Endothelial cell of umbilical vein (primary cell): Measurements from ENCODE around the gene BMERB1. TPM values are rescaled to one million over a fixed set of nuclear protein-coding genes. Genes with fewer than 3 reads are reported as not detected.

Experiments
- BruUV-seq: library from RNA; stranded (reverse); fragments of 400-500 nt; replicated peaks from 2 replicates; lab custom pipeline; 2021; lab: Mats Ljungman, UMichigan
- CTCF ChIA-PET: fragments of 300-600, 350-600 bp; sonication (Branson Sonifier 250); formaldehyde crosslinking; loops from one replicate; lab custom pipeline; 2021; ENCODE audit warnings: antibody characterized with exemption, inconsistent platforms; lab: Charles Lee
- POLR2A ChIA-PET: fragments of 300-600, 350-600 bp; sonication (Branson Sonifier 250); formaldehyde crosslinking; loops from one replicate; lab custom pipeline; 2021; ENCODE audit warnings: antibody characterized with exemption, inconsistent platforms; lab: Charles Lee
- DNase-seq: peaks from one replicate; pipeline ENCODE4 v3.0.0-alpha.2; 2011; ENCODE audit warnings: low read depth, low spot score
- FAIRE-seq: peaks from 2 replicates; lab custom pipeline; 2011; peaks lifted over from hg19 to GRCh38; lab: Jason Lieb, UNC
- H2AFZ ChIP-seq: 2 replicates; pipeline ENCODE4 v1.6.0; 2012; ENCODE audit warnings: low read depth, low read length, control low read depth, inconsistent platforms
- H3K27ac ChIP-seq: 2 replicates; pipeline ENCODE4 v1.5.1; 2011; ENCODE audit warnings: low read depth, mild to moderate bottlenecking, control low read depth, low read length, moderate library complexity; ENCODE audit not compliant: insufficient read depth
- H3K27me3 ChIP-seq, 2 experiments: 2 replicates each; pipeline versions ENCODE4 v1.6.0 to v1.6.1; 2011; ENCODE audit warnings: low read length in 2 of 2, mixed read lengths in 1 of 2; ENCODE audit not compliant: control insufficient read depth in 2 of 2, insufficient read depth in 2 of 2
- H3K36me3 ChIP-seq, 2 experiments: 2 replicates in 1 of 2; 3 replicates in 1 of 2; pipeline ENCODE4 v1.5.1; 2011; ENCODE audit warnings: low read length in 2 of 2, mild to moderate bottlenecking in 1 of 2, moderate library complexity in 1 of 2; ENCODE audit not compliant: control insufficient read depth in 2 of 2, insufficient read depth in 2 of 2; ENCODE audit errors: extremely low read depth in 1 of 2
- H3K4me1 ChIP-seq: 3 replicates; pipeline ENCODE4 v1.5.1; 2011; ENCODE audit warnings: mild to moderate bottlenecking, low read length; ENCODE audit not compliant: control insufficient read depth, insufficient read depth; ENCODE audit errors: extremely low read depth
- H3K4me2 ChIP-seq: 2 replicates; pipeline ENCODE4 v1.6.1; 2011; ENCODE audit warnings: low read length, control low read depth, mixed read lengths; ENCODE audit not compliant: insufficient read depth
- H3K4me3 ChIP-seq, 3 experiments: fragments of 200-600 bp in 1 of 3; sonication (generic), shearing (Covaris generic) in 1 of 3; replicated peaks in 1 of 3; 2 replicates each; pipeline ENCODE4 v1.5.1; 2011 to 2016; ENCODE audit warnings: control low read depth in 3 of 3, low read length in 3 of 3, mild to moderate bottlenecking in 2 of 3, inconsistent platforms in 1 of 3, low read depth in 1 of 3, moderate library complexity in 1 of 3; ENCODE audit not compliant: insufficient read depth in 1 of 3
- H3K79me2 ChIP-seq: 2 replicates; pipeline ENCODE4 v1.6.0; 2012; ENCODE audit warnings: low read length, inconsistent platforms; ENCODE audit not compliant: control insufficient read depth, insufficient read depth
- H3K9ac ChIP-seq: replicated peaks from 2 replicates; pipeline ENCODE3; 2011; ENCODE audit warnings: low read length, control low read depth; ENCODE audit not compliant: insufficient read depth; ENCODE audit errors: extremely low read depth
- H3K9me1 ChIP-seq: replicated peaks from 3 replicates; pipeline ENCODE4 v1.6.0; 2011; ENCODE audit warnings: mild to moderate bottlenecking, low read length; ENCODE audit not compliant: control insufficient read depth, insufficient read depth; ENCODE audit errors: extremely low read depth
- H3K9me3 ChIP-seq: replicated peaks from 2 replicates; pipeline ENCODE4 v1.5.1; 2012; ENCODE audit warnings: low read length, inconsistent platforms; ENCODE audit not compliant: control insufficient read depth, insufficient read depth
- H4K20me1 ChIP-seq: replicated peaks from 2 replicates; pipeline ENCODE3; 2011; ENCODE audit warnings: mild to moderate bottlenecking, low read length; ENCODE audit not compliant: control insufficient read depth, insufficient read depth; ENCODE audit errors: extremely low read depth
- EZH2 ChIP-seq: IDR thresholded peaks from 2 replicates; pipeline ENCODE4 v1.6.1; 2012; ENCODE audit warnings: borderline replicate concordance, low read depth, mild to moderate bottlenecking, moderate library complexity, low read length, inconsistent platforms; ENCODE audit not compliant: severe bottlenecking
- FOS ChIP-seq: IDR thresholded peaks from 2 replicates; pipeline ENCODE4 v1.6.1; 2011; ENCODE audit warnings: mild to moderate bottlenecking, low read length, moderate library complexity, borderline replicate concordance; ENCODE audit not compliant: insufficient read depth
- GATA2 ChIP-seq: IDR thresholded peaks from 2 replicates; pipeline ENCODE4 v1.7.0; 2011; ENCODE audit warnings: low read depth, mild to moderate bottlenecking, moderate library complexity, mixed read lengths, low read length; ENCODE audit not compliant: insufficient read length, insufficient read depth
- JUN ChIP-seq: IDR thresholded peaks from 2 replicates; pipeline ENCODE4 v1.6.1; 2011; ENCODE audit warnings: borderline replicate concordance, low read depth; ENCODE audit not compliant: insufficient read length, insufficient read depth
- MYC ChIP-seq: IDR thresholded peaks from one replicate; pipeline ENCODE4 v1.6.1; 2011; ENCODE audit warnings: mild to moderate bottlenecking, low read depth, low read length
- POLR2A ChIP-seq: IDR thresholded peaks from 2 replicates; pipeline ENCODE4 v1.6.1; 2012; ENCODE audit warnings: low read depth, mild to moderate bottlenecking, control low read depth, low read length
- POLR2AphosphoS5 ChIP-seq: IDR thresholded peaks from 2 replicates; pipeline ENCODE4 v1.6.1; 2012; ENCODE audit warnings: low read depth, mild to moderate bottlenecking, control low read depth, low read length, moderate library complexity; ENCODE audit not compliant: insufficient read depth
- dilution Hi-C: fragments of 300-500 bp; cut with MboI; formaldehyde crosslinking; loops from one replicate; pipeline ENCODE4 v1.15.0; 2019; ENCODE audit warnings: low sequenced_read_pairs; ENCODE audit not compliant: extremely low pct_ligation_motif_present
- intact Hi-C: fragments of 100-400 bp; cut with micrococcal nuclease; formaldehyde crosslinking; loops from one replicate; pipeline ENCODE4 v1.10.0; 2022
- polyA plus RNA-seq, 4 experiments: library from polyadenylated mRNA; depleted of rRNA in 3 of 4; stranded (reverse) in 3 of 4; unstranded in 1 of 4; fragments of >200 nt; gene quantifications; 2 replicates each; pipeline versions ENCODE4 v1.2.1 to v1.2.3, GENCODE V29; 2011 to 2012; ENCODE audit warnings: missing spikeins in 1 of 4
- total RNA-seq: library from RNA; stranded (reverse); gene quantifications from 2 replicates; pipeline ENCODE4 v1.2.3, GENCODE V29; 2021
- TF ChIP-seq, protein P1 (sequence below): IDR thresholded peaks from 2 replicates; pipeline ENCODE4 v1.6.1; 2011; ENCODE audit not compliant: insufficient read depth, insufficient read length
- TF ChIP-seq, protein P2 (sequence below), 2 donors: IDR thresholded peaks; 1 replicate in 1 of 2; 2 replicates in 1 of 2; pipeline ENCODE4 v1.5.1; 2011; ENCODE audit warnings: low read length in 2 of 2, mild to moderate bottlenecking in 2 of 2, moderate library complexity in 2 of 2, control low read depth in 1 of 2, inconsistent platforms in 1 of 2, low read depth in 1 of 2; ENCODE audit not compliant: insufficient read depth in 1 of 2; ENCODE audit errors: extremely low read depth in 1 of 2

Gene BMERB1
- total and polyA plus RNA-seq, 2 donors (not counting 3 experiments of a cell fraction or from before 2014, with no cell fraction given), result 14.1 to 17.4 TPM

DNA sequence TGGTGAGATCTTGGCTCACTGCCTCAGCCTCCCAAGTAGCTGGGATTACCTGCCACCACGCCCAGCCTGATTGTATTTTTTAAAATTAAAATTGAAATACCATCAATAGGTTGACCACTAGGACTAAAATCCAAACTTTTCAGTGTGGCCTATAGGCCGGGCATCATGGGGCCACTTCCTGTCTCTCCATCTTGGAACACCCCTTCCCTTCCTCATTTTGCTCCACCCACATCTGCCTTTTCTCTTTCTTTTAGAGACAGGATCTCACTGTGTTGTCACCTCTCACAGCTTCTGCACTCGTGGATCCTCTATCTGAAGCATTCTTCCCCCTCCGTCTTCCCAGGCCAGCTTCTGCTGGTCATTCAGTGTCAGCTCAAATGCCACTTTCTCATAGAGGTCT, 57.0 kb downstream of the BMERB1 start:
- POLR2A ChIA-PET, result interaction anchor here (1.7 kb wide), 1 partner anchor 11 kb away, joined by 8 read pairs; no protein-coding TSS in a partner anchor
- Histone ChIP-seq H3K4me1 (peaks cover 18% of the 10 kb centered on the region), H3K36me3 (no peaks in the 10 kb centered on the region), H3K9me1 (no peaks in the 10 kb centered on the region), H3K4me3 (no peak overlapping the region), H3K9me3 (no peaks in the 10 kb centered on the region), H3K27me3 (no peaks in the 10 kb centered on the region), H3K4me2 (no peak overlapping the region), H3K79me2 (no peaks in the 10 kb centered on the region), H4K20me1 (no peaks in the 10 kb centered on the region), H3K27ac (no peak overlapping the region), H2AFZ (no peak overlapping the region), H3K9ac (no peak overlapping the region)
- CTCF ChIA-PET, result interaction anchor here (1.0 to 1.8 kb wide), 3 partner anchors 9 to 60 kb away, joined by 3 to 5 read pairs (median 3); no protein-coding TSS in a partner anchor
- DNase-seq (no peak), FAIRE-seq (no peak)
- intact Hi-C loops, result no loop called here
- BruUV-seq, result no TSS peak
- no peak for TF ChIP-seq MYC
- TF ChIP-seq EZH2, result no peak
- TF ChIP-seq GATA2, result no peak
- TF ChIP-seq, protein P1, sequence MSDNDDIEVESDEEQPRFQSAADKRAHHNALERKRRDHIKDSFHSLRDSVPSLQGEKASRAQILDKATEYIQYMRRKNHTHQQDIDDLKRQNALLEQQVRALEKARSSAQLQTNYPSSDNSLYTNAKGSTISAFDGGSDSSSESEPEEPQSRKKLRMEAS, result no peak
- TF ChIP-seq JUN, result no peak
- TF ChIP-seq POLR2A, result no peak
- TF ChIP-seq, protein P2, sequence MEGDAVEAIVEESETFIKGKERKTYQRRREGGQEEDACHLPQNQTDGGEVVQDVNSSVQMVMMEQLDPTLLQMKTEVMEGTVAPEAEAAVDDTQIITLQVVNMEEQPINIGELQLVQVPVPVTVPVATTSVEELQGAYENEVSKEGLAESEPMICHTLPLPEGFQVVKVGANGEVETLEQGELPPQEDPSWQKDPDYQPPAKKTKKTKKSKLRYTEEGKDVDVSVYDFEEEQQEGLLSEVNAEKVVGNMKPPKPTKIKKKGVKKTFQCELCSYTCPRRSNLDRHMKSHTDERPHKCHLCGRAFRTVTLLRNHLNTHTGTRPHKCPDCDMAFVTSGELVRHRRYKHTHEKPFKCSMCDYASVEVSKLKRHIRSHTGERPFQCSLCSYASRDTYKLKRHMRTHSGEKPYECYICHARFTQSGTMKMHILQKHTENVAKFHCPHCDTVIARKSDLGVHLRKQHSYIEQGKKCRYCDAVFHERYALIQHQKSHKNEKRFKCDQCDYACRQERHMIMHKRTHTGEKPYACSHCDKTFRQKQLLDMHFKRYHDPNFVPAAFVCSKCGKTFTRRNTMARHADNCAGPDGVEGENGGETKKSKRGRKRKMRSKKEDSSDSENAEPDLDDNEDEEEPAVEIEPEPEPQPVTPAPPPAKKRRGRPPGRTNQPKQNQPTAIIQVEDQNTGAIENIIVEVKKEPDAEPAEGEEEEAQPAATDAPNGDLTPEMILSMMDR (IDR thresholded peaks at IDR 0.05; ENCODE audit: extremely low read depth in 1 of 2, insufficient read depth in 1 of 2, low read depth in 1 of 2, low read length in 2 of 2), result no peak
- no peak for TF ChIP-seq POLR2AphosphoS5
- no peak for TF ChIP-seq FOS
- dilution Hi-C loops, result no loop called here
